AG10803 (cell line): ENCODE data around the gene LCE2B.
A peak's percentile ranks its signal among the peaks of the same experiment; 100 is the strongest.

ENCODE experiments used
- DNase-seq: peaks from one replicate; pipeline ENCODE4 v3.0.0; 2010; ENCODE audit warnings: low read depth
- H3K4me3 ChIP-seq: 2 replicates; pipeline ENCODE4 v1.5.1; 2011; ENCODE audit warnings: mild to moderate bottlenecking, low read length, control low read depth
- TF ChIP-seq, protein P1 (sequence below): conservative IDR thresholded peaks from 2 replicates; pipeline ENCODE4 v1.5.1; 2011; ENCODE audit warnings: mild to moderate bottlenecking, low read length, control low read depth, inconsistent platforms

The LCE2B gene

DNA sequence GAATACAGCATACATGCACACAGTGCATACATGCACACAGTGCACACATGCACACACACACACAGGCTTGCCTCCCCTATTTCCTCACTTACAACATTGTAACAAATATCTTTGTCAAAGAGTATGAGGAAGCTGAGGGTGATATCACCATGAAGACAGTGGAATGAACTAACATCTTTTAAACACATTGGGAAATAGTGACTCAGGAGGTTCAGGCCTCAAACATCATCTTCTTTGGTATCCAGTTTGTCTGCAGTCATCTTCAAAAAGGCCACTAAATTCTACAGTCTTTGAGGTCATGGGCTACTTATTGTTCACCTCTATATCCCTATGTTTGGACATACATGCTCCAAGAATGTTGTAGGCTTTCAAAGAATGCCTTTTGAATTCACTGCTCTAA, 2.1 kb upstream of the LCE2B start:
- TF ChIP-seq, protein P1, sequence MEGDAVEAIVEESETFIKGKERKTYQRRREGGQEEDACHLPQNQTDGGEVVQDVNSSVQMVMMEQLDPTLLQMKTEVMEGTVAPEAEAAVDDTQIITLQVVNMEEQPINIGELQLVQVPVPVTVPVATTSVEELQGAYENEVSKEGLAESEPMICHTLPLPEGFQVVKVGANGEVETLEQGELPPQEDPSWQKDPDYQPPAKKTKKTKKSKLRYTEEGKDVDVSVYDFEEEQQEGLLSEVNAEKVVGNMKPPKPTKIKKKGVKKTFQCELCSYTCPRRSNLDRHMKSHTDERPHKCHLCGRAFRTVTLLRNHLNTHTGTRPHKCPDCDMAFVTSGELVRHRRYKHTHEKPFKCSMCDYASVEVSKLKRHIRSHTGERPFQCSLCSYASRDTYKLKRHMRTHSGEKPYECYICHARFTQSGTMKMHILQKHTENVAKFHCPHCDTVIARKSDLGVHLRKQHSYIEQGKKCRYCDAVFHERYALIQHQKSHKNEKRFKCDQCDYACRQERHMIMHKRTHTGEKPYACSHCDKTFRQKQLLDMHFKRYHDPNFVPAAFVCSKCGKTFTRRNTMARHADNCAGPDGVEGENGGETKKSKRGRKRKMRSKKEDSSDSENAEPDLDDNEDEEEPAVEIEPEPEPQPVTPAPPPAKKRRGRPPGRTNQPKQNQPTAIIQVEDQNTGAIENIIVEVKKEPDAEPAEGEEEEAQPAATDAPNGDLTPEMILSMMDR: no peak
- no peak overlapping the region for H3K4me3 ChIP-seq
- DNase-seq: peak; percentile 12

DNA sequence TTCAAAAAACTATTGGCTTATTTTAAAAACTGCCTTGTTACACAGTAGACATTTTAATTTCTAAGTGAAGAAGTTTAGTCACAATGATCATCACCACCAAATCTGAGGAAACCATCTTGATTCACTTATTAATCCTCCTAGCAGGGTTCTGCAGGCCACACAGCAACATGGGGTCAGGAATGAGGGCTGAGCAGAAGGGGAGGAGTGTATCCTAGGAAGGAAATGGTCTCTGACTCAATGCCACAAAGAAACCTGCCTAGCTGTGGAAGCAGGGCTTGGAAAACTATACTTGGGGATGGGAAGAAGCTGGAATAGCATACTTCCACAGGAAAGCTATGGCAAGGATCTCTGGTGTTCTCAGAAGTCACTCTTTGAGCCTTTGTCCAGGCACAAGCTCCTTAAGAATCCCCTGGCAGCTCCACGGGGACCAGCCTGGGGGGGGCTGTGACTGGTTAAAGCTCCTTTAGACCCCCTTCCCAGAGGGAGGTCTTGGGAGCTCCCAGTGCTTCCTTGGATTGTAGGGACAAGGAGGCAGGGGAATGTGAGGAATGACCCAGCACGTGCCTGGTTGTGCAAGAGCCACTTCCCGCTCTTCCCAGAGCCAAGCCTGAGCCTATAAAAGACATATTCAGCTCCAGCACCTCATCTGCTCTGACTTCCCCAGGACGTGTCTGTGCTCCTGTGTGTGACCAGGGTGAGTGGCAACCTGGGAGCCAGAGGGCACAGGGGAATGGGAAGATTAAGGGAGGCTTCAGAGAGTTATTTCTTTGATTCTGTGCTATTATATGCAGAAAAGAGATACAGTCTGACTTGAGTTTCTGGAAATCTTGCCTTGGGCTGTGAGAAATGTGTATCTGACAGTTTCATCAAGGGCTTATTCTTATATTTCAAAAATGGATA, 12.0 kb downstream of the LCE2B start, which contains the start of gene LCE2A:
Gene LCE2A, plus strand, starts transcription at position 645 of the 900 bp plus-strand sequence. CDS start 557 bp downstream, outside the sequence.
- peak; percentile 18 for DNase-seq
- H3K4me3 ChIP-seq: no peak within 1 kb of the TSS

GRCh38 chr1:152699746-152700145, 13.8 kb downstream of the LCE2B start:
- TF ChIP-seq, protein P1: no peak
- no peak overlapping the region for H3K4me3 ChIP-seq
- DNase-seq: no peak

More for the DNA sequence above, 12.0 kb downstream of the LCE2B start, which contains the start of gene LCE2A:
- TF ChIP-seq, protein P1: no peak

GRCh38 chr1:152707860-152708259, 21.9 kb downstream of the LCE2B start, which contains the start of gene LCE4A:
Gene LCE4A (plus strand): TSS chr1:152708160. CDS start chr1:152709076, 916 bp downstream.
- no peak within 1 kb of the TSS for H3K4me3 ChIP-seq
- TF ChIP-seq, protein P1: no peak
- no peak for DNase-seq

DNA sequence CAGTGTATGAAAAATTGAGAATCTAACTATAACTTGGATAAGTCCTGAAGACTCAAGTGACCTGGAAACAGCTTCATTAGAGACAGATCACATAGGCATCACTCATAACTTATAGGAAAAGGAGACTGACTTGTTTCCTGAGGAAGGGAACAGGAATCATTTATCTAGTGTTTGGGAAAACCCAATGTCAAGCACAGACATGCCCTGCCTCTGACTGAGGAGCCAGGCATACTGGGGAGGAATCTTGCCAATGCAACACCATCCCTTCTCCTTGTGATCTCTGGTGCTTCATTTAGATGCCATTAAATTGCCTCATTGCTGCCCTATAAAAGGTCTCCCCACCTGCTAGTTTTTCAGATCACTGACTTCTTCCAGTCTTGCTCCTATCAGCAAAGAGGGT, 32.3 kb downstream of the LCE2B start:
- DNase-seq: no peak
- TF ChIP-seq, protein P1: no peak
- H3K4me3 ChIP-seq: no peak overlapping the region

GRCh38 chr1:152725261-152725660, 39.3 kb downstream of the LCE2B start:
- TF ChIP-seq, protein P1: no peak
- no peak overlapping the region for H3K4me3 ChIP-seq
- no peak for DNase-seq

GRCh38 chr1:152728986-152729385, 43.1 kb downstream of the LCE2B start:
- no peak overlapping the region for H3K4me3 ChIP-seq
- TF ChIP-seq, protein P1: no peak
- DNase-seq: no peak
